Measurements from ENCODE around the gene GFI1B.

DNA sequence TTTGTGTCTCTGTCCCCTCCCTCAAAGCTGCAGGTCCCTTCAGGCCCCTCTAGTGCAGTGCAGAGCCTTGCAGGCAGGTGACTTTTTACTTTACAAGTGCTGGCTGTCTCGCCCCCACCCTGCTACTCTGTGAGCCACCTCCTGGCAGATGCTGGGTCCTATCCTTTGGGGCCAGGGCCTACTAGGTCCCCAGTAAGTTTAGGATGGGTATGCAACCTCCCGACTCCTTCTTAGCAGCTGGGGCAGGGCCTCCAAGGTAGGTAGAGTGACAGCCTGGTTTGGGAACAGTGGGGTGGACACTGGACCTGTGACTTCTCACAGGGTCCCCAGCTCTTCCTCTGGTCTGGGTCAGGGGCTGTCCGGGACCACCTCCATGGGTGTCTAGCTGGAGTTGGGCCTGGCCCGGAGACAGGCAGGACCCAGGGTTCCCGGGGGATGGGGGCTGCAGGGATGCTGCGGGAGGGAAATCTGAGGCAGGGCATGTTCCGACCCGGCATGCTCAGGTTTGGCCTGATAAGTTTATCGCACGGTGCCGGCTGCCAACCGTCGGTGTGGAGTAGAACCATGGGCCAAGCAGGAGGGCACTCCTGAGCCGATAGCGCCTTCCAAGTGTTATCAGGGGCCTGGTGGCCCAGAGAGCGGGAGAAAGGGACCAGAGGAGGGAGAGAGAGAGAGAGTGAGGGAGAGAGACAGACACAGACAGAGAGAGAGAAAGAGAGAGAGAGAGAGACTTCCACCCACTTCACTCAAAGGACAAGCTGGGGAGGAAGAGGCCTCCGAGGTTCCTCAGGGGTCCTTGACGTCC lies 20.5 kb downstream of the GFI1B start:
- TF ChIP-seq, protein P1, sequence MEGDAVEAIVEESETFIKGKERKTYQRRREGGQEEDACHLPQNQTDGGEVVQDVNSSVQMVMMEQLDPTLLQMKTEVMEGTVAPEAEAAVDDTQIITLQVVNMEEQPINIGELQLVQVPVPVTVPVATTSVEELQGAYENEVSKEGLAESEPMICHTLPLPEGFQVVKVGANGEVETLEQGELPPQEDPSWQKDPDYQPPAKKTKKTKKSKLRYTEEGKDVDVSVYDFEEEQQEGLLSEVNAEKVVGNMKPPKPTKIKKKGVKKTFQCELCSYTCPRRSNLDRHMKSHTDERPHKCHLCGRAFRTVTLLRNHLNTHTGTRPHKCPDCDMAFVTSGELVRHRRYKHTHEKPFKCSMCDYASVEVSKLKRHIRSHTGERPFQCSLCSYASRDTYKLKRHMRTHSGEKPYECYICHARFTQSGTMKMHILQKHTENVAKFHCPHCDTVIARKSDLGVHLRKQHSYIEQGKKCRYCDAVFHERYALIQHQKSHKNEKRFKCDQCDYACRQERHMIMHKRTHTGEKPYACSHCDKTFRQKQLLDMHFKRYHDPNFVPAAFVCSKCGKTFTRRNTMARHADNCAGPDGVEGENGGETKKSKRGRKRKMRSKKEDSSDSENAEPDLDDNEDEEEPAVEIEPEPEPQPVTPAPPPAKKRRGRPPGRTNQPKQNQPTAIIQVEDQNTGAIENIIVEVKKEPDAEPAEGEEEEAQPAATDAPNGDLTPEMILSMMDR (conservative IDR thresholded peaks at IDR 0.05; ENCODE audit: low read depth, low read length), result no peak
- TF ChIP-seq EZH2 (IDR thresholded peaks at IDR 0.05; ENCODE audit: low read length, unreplicated experiment), result no peak
- no peak for TF ChIP-seq EZH2phosphoT487 (IDR thresholded peaks at IDR 0.05; ENCODE audit: borderline replicate concordance, low read length)

All from PC-3 (cell line).